ENCODE measurements around the gene UCN2.
"Not testable (repeated sequence)": the region's sequence is repeated elsewhere in the genome, so short reads cannot be mapped to it uniquely, and the experiment has no call there.

UCN2 gene

DNA sequence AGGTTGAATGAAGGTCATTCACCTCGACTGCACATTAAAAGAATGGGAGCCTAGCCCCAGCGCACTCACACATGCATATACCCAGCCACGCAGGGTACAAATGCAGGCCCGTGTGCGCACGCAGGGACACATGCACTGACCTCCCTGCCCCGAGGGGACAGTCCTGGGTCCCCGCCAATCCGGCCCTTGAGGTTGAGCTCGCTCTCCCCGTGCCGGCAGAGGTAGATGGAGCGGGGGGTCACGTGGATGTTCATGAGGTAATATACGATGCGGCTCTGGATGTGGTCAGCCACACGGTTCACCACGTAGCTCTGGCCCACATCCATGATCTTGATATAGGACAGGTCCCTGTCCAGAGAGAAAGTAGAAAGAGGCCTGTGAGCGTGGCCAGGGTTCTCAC, 27.5 kb downstream of the UCN2 start:
- DNase-seq (ENCODE audit: low read depth), result no peak

DNA sequence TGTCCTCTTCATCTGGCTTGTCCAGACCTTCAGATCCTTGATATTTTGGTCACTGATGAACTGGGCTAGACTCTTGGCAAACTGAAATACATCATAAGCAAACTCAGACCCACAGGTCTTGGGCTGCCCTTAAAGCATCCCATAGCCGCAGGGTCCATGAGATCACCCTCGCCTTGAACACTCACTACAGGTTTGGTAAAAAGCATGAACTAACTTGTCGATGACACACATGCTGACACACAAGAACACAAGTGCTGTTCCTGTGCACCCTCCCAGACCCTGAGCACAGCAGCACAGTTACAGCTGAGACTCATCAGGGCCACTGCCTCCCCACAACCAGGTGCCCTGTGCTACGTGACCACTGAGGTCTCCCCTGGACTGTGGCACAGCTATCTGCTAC, 28.0 kb downstream of the UCN2 start:
- DNase-seq (ENCODE audit: low read depth), result no peak

DNA sequence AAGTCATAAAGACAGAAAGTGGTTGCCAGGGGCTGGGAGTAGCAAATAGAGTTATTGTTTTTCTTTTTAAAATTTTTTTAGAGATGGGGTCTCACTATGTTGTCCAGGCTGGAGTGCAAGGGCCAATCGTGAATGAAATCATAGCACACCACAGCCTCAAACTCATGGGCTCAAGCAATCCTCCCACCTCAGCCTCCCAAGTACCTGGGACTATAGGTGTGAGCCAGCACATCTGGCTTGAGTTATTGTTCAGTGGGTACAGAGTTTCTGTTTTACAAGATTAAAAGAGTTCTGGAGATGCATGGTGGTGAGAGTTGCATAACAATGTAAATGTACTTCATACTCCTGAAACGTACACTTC, 30.6 kb downstream of the UCN2 start:
- DNase-seq (ENCODE audit: low read depth), result no peak

GRCh38 chr3:48532271-48532976, 31.2 kb downstream of the UCN2 start:
- no peak for DNase-seq (ENCODE audit: low read depth)

GRCh38 chr3:48530701-48531100, 32.9 kb downstream of the UCN2 start:
- DNase-seq (ENCODE audit: low read depth), result not testable (repeated sequence)

- no peak for DNase-seq (ENCODE audit: low read depth)
Observed at GRCh38 chr3:48528754-48529153, 34.8 kb downstream of the UCN2 start.

DNA sequence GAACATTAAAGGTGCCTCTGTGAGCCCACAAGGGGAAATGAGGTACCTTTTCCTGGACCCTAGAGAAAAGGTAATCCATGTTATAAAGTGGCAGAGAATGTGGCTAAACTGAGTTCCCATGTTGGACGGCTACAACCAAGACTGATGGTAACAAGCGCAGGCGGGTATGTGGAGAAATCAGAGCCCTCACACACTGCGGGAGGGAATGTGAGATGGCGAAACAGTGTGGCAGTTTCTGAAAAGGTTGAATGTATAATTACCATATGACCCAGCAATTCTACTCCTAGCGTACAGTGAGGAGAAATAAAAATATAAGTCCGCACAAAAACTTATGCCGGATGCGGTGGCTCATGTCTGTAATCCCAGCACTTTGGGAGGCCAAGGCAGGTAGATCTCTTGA, 35.5 kb downstream of the UCN2 start:
- no peak for DNase-seq (ENCODE audit: low read depth)

DNA sequence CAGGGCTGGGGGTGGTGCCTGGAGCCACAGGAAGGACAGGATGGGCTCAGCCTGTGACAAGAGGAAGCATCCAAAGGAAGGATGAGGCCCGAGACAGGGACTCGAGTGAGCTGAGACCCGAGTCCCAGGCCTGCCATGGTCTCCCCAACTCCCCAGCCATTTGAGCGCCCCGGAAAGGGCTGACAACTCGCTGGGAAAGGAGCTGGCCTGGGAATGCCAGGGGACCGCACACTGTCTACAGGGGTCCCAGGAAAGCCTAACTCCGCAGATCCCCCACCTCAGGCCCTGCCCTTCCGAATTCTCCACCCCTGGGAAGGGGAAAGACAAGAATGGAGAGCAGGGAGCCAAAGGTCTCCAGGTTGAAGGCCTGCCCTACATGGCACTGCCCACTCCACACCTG, 38.6 kb downstream of the UCN2 start:
- no peak for DNase-seq (ENCODE audit: low read depth)

GRCh38 chr3:48521635-48522034, 41.9 kb downstream of the UCN2 start:
- no peak for DNase-seq (ENCODE audit: low read depth)

GRCh38 chr3:48519277-48519643, 44.3 kb downstream of the UCN2 start:
- no peak for DNase-seq (ENCODE audit: low read depth)

DNA sequence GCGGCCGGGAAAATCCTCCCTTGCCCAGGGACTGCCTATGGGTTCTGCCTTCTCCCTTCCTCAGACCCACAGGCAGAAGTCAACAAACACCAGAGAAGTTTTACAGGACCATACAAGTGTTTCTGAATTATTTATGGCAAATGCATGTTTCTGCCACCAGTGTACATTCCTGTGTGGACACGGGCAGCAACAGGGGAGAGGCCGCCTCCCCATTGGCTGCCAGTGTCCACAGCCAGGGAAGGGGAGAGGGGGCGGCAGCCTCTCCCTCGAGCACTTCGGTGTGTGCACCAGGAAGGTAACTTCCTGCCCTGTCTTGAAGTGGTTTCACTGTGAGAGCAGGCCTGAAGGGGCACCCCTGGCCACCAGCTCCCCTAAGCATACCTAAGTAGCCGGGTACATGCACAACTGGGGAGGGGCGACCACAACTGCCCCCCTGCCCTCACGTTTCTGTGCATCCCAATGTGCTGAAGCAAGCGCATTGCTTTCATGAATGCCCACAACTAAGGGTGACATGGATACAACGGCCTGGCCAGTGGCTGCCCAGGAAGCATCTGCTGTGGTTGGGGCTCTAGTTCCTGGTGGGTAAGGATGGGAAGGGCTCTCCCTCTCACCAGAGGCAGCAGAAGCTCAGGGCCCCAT, 44.8 kb downstream of the UCN2 start:
- no peak for DNase-seq (ENCODE audit: low read depth)

GRCh38 chr3:48518069-48518468, 45.5 kb downstream of the UCN2 start:
- DNase-seq (ENCODE audit: low read depth), result no peak

DNA sequence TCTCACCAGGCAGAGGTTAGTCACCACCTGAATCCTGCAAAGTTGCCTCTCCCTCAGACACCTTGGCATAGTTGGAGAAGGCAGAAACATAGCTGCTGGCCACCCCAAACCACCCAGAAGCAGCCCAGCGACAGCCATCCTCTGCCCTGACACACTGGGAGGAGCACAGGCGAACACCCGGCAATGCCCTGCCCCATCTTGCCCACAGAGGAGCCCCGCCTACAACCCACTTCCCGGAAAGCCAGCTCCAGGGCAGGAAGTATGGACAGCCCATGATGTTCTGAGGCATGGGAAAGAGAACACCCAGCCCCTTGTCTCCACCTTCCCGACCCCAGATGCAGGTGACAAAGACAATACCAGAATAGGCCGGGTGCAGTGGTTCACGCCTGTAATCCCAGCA, 47.0 kb downstream of the UCN2 start:
- no peak for DNase-seq (ENCODE audit: low read depth)

DNA sequence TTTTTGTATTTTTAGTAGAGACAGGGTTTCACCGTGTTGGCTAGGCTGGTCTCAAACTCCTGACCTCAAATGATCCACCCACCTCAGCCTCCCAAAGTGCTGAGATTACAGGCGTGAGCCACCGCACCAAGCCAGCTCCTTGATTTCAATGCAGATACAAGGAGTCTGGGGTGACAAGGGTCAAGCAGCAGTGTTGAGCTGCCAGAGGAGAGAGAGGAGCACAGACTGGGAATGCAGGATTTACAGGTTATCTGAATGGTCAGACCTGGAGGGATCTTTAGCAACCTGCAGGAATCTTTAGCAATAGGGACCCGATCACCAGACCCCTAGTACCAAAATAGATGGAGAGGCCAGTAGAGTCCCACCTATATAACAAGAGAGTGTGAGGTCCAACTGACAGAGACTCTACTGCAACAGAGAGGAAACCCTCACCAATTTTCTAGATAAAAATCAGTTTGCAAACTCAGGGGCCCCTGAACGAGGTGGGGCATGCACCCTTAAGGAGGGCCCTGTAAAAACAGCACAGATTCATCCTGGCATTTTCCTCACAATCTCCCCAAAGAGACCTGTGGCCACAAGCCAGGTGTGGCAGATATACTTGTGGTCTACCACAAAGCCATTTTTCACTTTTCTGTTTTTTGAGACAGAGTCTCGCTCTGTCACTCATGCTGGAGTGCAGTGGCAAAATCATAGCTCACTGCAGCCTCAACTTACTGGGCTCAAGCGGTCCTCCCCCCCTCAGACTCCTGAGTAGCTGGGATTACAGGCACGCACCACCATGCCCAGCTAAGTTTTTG, 49.0 kb downstream of the UCN2 start:
- no peak for DNase-seq (ENCODE audit: low read depth)

Data from activated T-cell treated with anti-CD3 and anti-CD28 coated beads for 1 hour (primary cell).